Dermis blood vessel endothelial cell (primary cell): ENCODE measurements around the gene IQCH. TPM values are rescaled to one million over a fixed set of nuclear protein-coding genes. Genes with fewer than 3 reads are reported as not detected.
"Not testable (repeated sequence)": the region's sequence is repeated elsewhere in the genome, so short reads cannot be mapped to it uniquely, and the experiment has no call there.

Source experiments
- DNase-seq: peaks from one replicate; pipeline ENCODE4 v3.0.0; 2010
- total RNA-seq: library from RNA; depleted of rRNA; stranded (reverse); fragments of >200 nt; gene quantifications from 2 replicates; pipeline ENCODE4 v1.2.3, GENCODE V29; 2014

Gene IQCH
- total RNA-seq, 1 donor from 2014 or later: 1.4 TPM

- not testable (repeated sequence) for DNase-seq
Measured at GRCh38 chr15:67453703-67454102, 199.1 kb downstream of the IQCH start.

DNA sequence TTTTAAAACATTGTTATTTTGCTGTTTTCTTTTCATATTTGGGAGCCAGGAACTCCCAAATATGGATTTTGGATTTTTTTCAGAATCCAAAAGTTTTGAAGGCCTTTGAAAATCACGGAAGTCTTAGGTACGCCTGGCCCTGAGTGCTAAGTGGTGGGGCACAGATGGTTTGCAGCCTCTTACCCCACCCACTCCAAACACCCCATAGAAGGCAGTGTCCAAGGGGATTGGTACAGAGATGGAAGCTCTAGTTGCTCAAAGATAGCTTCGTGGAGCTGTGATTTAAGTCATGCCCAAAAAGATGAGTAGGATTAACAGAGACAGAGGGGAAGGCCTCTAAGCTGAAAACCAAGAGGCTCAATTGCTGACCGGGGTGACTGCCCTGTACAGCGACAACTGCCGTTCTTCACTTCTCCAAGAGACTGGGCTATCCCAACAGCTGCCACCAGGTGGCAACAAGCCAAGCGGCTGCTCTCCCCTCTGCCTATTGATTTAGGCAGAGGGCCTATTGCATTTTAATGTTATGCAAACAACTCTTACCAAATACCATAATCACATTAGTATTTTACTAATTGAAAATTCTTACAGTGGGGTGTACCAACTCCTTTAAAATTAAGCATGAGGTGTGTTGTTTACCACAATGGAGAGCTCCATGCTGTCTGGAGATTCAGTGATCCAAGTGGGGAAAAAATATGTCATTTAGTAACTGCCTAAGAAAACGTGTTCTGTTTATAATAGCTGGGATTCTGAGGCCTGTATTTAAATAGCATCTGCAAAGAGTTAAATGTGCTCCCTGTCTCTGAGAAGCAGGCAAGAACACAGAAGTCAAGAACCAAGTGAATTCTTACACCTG lies 202.3 kb downstream of the IQCH start:
- DNase-seq: peak; percentile 81

DNA sequence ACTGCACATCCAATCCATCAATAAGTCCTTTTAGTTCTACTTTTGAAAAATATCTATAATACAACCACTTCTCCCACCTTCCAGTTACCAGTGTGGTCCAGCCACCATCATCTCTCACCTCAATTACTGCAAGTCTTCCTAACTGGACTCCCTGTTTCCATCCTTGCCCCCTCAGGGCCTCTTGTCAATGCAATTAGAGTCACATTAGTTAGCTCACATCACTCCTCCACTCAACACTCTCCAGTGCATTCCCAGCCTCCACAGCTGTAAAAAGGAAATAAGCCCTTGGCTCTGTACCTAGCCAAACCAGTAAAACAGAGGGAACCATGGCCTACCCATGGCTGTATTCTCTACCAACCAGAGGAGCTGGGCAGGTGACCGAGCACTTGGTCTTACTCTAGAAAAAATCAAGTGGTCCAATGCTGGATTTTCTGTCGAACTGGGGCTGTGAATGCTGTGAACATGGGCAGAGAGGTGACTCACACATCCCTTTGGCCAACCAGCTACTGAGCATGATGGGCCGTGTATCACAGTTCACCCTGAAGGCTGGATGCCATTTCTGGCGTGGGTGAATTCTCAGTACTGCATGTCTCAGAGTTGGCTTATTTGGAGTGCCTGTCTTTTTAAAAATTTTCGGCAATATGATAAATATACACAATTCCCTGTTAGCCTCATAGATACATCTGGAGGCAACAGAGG lies 203.9 kb downstream of the IQCH start:
- no peak for DNase-seq

- no peak for DNase-seq
Measured at GRCh38 chr15:67460521-67460920, 205.9 kb downstream of the IQCH start.

- DNase-seq: no peak
Measured at GRCh38 chr15:67461735-67462134, 207.1 kb downstream of the IQCH start.

DNA sequence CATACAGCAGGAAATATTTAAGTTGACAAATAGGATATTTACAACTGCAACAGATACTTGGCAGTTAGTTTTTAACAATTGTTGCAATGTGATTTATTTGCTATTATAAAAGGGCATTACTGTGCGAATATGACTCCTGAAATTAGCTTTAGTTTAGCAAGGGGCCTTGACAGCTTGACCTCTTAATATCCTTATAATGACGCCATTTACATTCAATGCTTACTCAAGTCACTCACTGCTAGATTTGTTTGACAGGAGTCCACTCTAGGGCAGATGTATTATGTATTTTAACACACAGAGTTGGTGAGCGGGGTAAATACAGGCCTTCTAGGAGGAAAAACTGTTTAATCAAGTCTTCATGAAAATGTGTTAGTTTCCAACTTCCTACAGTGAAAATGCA lies 208.3 kb downstream of the IQCH start:
- no peak for DNase-seq

DNA sequence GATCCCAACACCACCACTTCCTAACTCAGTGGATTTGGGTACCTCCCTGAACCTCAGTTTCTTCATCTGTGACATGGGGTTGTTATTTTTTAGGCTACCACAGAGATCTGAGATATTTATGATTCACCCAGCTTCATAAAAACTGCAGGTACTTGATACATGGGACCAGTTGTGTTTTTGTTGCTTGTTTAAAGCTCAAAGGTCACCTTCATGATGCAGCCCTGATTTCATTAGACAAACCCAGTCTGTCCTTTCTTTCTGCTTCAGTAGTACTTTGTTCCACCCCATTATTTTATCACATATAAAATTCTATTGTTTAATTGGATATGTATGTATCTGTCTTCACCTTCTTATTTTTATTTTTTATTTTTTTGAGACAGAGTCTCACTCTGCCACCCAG lies 208.9 kb downstream of the IQCH start:
- no peak for DNase-seq

DNA sequence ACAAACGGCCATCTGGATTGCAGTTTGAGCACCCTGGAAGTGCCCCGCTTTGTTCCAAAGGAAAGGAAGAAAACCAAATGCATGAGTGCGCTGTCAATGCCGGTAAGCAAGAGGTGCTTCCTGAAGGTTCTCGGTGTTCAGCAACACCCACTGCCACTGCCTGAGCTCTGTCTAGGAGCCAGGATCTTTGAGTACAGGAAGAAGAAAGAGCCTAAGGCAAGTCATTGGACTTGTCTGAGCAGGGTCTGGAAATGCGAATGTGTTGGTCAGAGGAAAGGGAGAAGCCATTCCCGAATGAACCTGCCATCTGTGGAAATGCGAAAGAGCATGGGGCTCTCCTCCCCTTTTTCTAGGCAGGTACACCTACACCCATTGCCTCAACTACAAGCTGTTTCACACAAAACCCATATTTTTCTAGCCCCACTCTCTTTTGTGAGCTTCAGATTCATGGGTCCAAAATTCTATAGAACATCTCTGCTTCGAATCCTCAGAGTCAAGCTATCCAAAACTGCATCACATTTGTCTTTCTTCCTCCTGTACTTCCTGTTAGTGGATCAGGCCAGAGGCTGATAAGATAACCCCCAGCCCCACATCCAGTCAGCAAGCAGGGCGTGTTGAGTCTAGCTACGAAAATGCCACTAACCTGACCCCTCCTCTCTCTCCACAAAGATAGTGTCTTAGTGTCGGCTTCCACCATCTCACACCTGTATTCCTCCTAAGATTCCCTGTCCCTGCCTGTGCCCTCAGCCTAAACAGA lies 210.8 kb downstream of the IQCH start:
- DNase-seq: no peak

DNA sequence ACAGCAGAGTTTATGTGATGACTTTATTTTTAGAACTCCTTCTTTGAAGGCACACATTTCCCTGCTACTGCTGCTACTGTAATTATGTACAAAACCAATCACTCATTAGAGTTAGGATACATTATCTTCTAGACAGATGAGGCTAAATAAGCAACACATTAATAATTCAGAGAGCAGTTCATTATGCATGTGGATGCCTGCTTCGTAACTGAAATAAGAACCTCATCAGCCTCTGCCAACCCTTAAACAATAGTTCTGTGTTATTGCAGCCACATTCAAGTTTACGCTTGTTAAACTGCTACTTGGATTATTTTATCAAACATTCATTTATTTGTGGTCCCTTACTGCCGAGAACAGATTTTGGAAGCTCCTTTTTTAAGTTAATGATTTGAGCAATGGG lies 213.8 kb downstream of the IQCH start:
- DNase-seq: no peak

- DNase-seq: no peak
Measured at GRCh38 chr15:67469680-67470079, 215.1 kb downstream of the IQCH start.

DNA sequence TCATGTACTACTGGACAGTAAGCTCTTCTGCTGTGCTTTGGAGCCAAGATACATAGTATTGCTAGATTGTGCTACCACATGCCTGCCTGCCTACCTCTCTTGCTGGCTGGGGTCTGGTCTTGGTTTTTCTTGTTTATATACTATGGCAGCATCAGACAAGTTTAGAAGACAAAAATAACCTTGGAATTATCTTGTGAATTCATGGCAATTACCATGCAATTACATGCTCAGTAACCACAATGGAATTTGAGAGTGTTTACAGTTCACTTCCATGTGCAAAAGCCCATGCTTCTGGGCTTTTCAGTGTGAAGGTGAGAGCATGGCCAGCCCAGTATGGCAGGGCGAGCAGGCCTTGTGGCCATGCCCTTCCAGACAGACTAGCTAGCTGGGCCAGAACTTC lies 218.4 kb downstream of the IQCH start:
- no peak for DNase-seq

DNA sequence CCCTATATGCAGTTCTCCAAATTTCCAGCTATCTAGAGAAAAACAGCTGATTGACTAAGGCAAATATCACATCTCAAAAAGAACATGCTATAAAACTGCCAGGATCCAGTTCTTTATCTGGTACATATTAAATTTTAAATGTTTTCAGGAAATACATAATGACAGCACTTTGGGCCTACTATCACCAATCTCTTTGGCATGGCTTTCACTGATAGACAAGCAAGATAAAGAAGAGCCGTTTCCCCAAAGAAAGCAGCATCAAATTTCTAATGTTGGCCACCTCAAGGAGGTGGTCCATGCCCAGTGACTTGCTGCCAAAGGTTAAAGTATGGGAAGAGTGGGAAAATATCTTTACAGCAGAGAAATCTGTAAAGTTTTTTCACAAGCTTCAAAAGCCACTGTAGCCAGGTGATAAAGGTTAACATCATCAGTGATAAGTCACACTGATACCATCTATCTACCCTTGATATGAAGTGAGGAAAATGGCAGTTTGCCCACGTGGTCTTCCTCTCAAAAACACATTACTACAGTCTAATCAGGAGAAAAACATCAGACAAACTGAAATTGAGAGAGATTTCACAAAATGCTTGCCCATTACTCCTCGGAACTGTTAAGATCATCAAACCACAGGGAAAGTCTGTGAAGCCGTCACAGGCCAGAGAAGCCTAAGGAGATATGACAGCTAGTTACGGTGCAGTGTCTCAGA lies 220.0 kb downstream of the IQCH start:
- DNase-seq: no peak

DNA sequence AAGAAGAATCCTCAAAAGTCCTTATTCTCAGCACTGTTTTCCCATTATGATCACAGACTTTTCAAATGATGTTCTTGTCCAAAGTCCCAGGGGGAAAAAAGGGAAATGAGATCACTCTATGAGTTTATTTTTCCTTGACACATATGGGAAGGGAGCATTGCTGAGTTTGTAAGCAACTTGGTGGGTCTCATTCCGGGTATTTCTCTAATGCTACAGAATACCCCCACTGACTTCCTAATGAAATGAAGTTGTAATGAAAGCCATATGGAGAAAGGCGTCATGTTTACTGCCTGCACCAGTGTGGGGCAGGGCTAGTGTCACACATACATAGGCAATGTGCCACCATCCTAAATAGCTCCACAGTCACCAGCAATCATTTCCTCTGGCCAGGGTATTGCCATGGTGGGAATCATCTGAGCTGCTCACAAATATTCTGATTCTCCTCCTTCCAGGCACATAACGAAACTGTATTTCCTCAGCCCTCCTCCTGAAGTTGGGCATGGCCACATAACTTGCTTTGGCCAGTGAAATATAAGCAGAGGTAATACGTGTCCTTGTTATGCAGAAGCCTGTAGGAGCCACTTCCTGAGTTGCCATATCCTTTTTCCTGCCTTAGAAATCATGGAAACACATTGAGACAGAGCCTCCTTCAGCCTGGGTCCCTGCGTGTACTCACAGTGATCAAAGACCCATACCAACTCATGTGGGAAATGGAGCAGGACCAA lies 225.4 kb downstream of the IQCH start:
- DNase-seq: peak; percentile 49

DNA sequence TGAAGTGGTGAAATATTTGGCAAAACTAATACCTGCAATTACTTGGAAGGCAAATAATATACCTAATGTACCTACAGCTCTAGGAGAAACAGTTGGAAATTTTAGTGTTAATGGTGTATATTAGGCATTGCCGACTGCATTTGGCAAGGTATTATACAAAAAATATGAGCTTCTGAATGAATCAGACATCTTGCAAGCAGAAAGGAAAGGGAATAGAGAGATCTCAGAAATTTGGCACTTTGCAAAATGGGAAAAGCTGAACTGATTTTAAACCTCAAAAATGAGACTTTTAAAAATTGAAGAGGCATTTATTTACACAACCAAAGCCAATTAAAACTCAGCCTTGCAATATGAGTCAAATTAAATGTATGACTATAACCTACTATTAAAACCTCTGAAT lies 226.2 kb downstream of the IQCH start:
- DNase-seq: no peak

GRCh38 chr15:67481680-67482079 lies 227.1 kb downstream of the IQCH start:
- no peak for DNase-seq

GRCh38 chr15:67495585-67495984 lies 241.0 kb downstream of the IQCH start:
- no peak for DNase-seq

GRCh38 chr15:67501177-67501835 lies 246.7 kb downstream of the IQCH start:
- peak; percentile 49 for DNase-seq

DNA sequence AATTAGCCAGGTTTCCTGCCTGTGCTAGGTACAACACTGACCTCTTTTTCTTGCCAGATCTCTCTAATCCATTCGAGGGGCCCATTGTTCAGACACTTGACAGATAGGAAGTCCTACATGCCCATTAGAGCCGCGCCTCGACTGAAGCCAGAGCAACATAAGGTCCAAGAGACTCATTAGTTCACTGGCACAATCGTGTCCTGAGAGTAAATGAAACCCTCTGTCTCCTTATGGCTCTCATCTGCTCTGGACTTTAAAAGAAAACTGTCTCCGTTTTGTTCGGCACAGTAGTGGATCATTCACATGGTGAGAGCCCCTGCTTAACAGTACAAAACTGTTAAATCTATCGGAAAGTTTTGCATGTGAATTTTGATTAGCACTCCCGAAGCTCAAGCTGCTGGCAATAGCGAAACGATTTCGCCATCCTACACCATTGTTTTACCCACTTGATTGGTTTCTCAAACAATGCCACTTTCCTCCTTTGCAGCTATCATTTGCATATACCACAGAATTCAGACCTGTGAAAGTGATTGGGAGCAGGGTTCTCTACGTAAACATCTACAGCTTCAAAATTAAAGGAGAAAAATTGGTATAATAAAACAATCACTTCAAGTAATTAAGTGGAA lies 247.4 kb downstream of the IQCH start:
- DNase-seq: peak; percentile 67

GRCh38 chr15:67504056-67504455 lies 249.5 kb downstream of the IQCH start:
- DNase-seq: no peak

GRCh38 chr15:67504796-67505195 lies 250.2 kb downstream of the IQCH start:
- no peak for DNase-seq
